GM23338 (cell line): Measurements from ENCODE around the gene MIA. TPM values are rescaled to one million over a fixed set of nuclear protein-coding genes. Genes with fewer than 3 reads are reported as not detected.

ENCODE experiments used
- CREB1 ChIP-seq: fragments of 250-450 bp; sonication (Bioruptor Pico); IDR thresholded peaks from 2 replicates; pipeline ENCODE4 v1.5.0; 2020; ENCODE audit warnings: low read depth, mild to moderate bottlenecking, moderate library complexity
- EZH2phosphoT487 ChIP-seq: fragments of 200-600 bp; sonication (generic); IDR thresholded peaks from one replicate; pipeline ENCODE4 v1.8.1; 2018; ENCODE audit warnings: antibody characterized with exemption; ENCODE audit not compliant: unreplicated experiment
- REST ChIP-seq: IDR thresholded peaks from one replicate; pipeline ENCODE4 v1.6.1; 2018; ENCODE audit warnings: antibody characterized with exemption; ENCODE audit not compliant: unreplicated experiment
- ZNF462 ChIP-seq: fragments of 250-450 bp; sonication (Bioruptor Pico); IDR thresholded peaks from 2 replicates; pipeline ENCODE4 v1.5.0; 2020; ENCODE audit warnings: mild to moderate bottlenecking, moderate library complexity
- polyA plus RNA-seq: library from polyadenylated mRNA; unstranded; fragments of >200 nt; fragmentation: Nextera tagmentation; extraction: Ambion mirVana; gene quantifications from 2 replicates; pipeline ENCODE4 v1.2.1, GENCODE V29; 2016
- total RNA-seq: library from RNA; depleted of rRNA; stranded (reverse); fragments of >200 nt; shearing (Covaris generic); gene quantifications from 2 replicates; pipeline ENCODE4 v1.2.3, GENCODE V29; 2014
- TF ChIP-seq, protein P1 (sequence below): IDR thresholded peaks from 2 replicates; pipeline ENCODE4 v1.6.1; 2016; ENCODE audit warnings: antibody characterized with exemption

The MIA gene
- total and polyA plus RNA-seq, 2 experiments from 2014 or later: not detected

DNA sequence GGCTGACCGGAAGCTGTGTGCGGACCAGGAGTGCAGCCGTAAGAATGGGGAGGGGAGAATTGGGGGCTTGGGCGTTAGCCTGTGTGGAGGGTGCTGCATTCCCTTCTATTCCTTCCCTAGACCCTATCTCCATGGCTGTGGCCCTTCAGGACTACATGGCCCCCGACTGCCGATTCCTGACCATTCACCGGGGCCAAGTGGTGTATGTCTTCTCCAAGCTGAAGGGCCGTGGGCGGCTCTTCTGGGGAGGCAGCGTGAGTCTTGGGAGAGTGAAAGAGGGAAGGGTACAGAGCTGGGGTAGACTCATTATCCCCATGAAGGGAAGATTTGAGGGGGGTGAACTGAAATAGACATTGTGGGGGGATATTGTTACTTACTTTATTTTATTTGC, 306 bp downstream of the MIA start (continued):
- TF ChIP-seq ZNF462 (CRISPR knock-in tag) (no peak), CREB1 (no peak), REST (no peak), EZH2phosphoT487 (no peak)
- TF ChIP-seq, protein P1, sequence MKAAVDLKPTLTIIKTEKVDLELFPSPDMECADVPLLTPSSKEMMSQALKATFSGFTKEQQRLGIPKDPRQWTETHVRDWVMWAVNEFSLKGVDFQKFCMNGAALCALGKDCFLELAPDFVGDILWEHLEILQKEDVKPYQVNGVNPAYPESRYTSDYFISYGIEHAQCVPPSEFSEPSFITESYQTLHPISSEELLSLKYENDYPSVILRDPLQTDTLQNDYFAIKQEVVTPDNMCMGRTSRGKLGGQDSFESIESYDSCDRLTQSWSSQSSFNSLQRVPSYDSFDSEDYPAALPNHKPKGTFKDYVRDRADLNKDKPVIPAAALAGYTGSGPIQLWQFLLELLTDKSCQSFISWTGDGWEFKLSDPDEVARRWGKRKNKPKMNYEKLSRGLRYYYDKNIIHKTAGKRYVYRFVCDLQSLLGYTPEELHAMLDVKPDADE: no peak
